ENCODE data around the gene RP9. TPM values are rescaled to one million over a fixed set of nuclear protein-coding genes. Genes with fewer than 3 reads are reported as not detected.

RP9 gene
- total RNA-seq, 1 experiment from 2014 or later: 10.7 TPM

GRCh38 chr7:33062023-33062781, 47.0 kb downstream of the RP9 start, which contains the start of gene NT5C3A (continued):
- no peak for TF ChIP-seq ZNF532 (CRISPR knock-in tag; IDR thresholded peaks at IDR 0.05; ENCODE audit: borderline replicate concordance)
- TF ChIP-seq ZNF423 (CRISPR knock-in tag; IDR thresholded peaks at IDR 0.05): no peak
- no peak for TF ChIP-seq MLX (CRISPR knock-in tag; IDR thresholded peaks at IDR 0.05)
- peak; percentile 84; the same call in 1 of the 2 replicates for TF ChIP-seq E2F4 (CRISPR knock-in tag; IDR thresholded peaks at IDR 0.05; ENCODE audit: borderline replicate concordance, low read depth)
- no peak for TF ChIP-seq NR2C2 (CRISPR knock-in tag; IDR thresholded peaks at IDR 0.05)
- no peak for TF ChIP-seq NFATC4 (CRISPR knock-in tag; IDR thresholded peaks at IDR 0.05)
- TF ChIP-seq ERG (CRISPR knock-in tag; IDR thresholded peaks at IDR 0.05): no peak
- TF ChIP-seq ZNF121 (CRISPR knock-in tag; IDR thresholded peaks at IDR 0.05): peak; percentile 45; the same call in 1 of the 2 replicates
- peak; percentile 71; the same call in 1 of the 2 replicates for TF ChIP-seq TEAD4 (CRISPR knock-in tag; IDR thresholded peaks at IDR 0.05)
- no peak for TF ChIP-seq CBFB (CRISPR knock-in tag; IDR thresholded peaks at IDR 0.05; ENCODE audit: low read depth)
- TF ChIP-seq ZNF425 (CRISPR knock-in tag; conservative IDR thresholded peaks at IDR 0.05): no peak
- no peak for TF ChIP-seq GTF2I (CRISPR knock-in tag; conservative IDR thresholded peaks at IDR 0.05)
- TF ChIP-seq PRDM15 (CRISPR knock-in tag; IDR thresholded peaks at IDR 0.05): no peak
- TF ChIP-seq IRF2 (CRISPR knock-in tag; IDR thresholded peaks at IDR 0.05; ENCODE audit: borderline replicate concordance, low read depth): no peak
- peak; percentile 58; the same call in 1 of the 2 replicates for TF ChIP-seq ESRRA (CRISPR knock-in tag; IDR thresholded peaks at IDR 0.05; ENCODE audit: borderline replicate concordance)
- TF ChIP-seq ELF4 (CRISPR knock-in tag; IDR thresholded peaks at IDR 0.05; ENCODE audit: low read depth): peak; percentile 72; the same call in 1 of the 2 replicates
- TF ChIP-seq FOXK1 (CRISPR knock-in tag; IDR thresholded peaks at IDR 0.05): peak; percentile 35; the same call in 1 of the 2 replicates
- TF ChIP-seq MYBL2 (CRISPR knock-in tag; IDR thresholded peaks at IDR 0.05): 0 out of 2 replicates have a peak, but pooled peaks have one; percentile 14
- TF ChIP-seq HMGA2 (CRISPR knock-in tag; IDR thresholded peaks at IDR 0.05): no peak
- TF ChIP-seq GRHL2 (CRISPR knock-in tag; IDR thresholded peaks at IDR 0.05; ENCODE audit: insufficient replicate concordance, severe bottlenecking): no peak
- no peak for TF ChIP-seq NFE2L1 (CRISPR knock-in tag; IDR thresholded peaks at IDR 0.05)
- TF ChIP-seq FOXP4 (CRISPR knock-in tag; IDR thresholded peaks at IDR 0.05): peak; percentile 80
- no peak for TF ChIP-seq ZNF138 (CRISPR knock-in tag; conservative IDR thresholded peaks at IDR 0.05)
